Smooth muscle cell (in vitro differentiated cells): ENCODE measurements around the gene MANSC4. TPM values are rescaled to one million over a fixed set of nuclear protein-coding genes. Genes with fewer than 3 reads are reported as not detected.

Experiments
- DNase-seq: peaks from one replicate; lab custom pipeline; 2025; ENCODE audit not compliant: unreplicated experiment; lab: John Stamatoyannopoulos, UW
- H2AFZ ChIP-seq: fragments of 200-600 bp; sonication (generic); 2 replicates; pipeline ENCODE4 v1.6.0; 2016; ENCODE audit warnings: antibody characterized with exemption, low read depth, mild to moderate bottlenecking
- H3F3A ChIP-seq: fragments of 200-600 bp; sonication (generic); 2 replicates; pipeline ENCODE4 v1.6.0; 2017; ENCODE audit warnings: antibody characterized with exemption, low read depth
- H3K27ac ChIP-seq: fragments of 200-600 bp; sonication (generic); 2 replicates; pipeline ENCODE4 v1.5.1; 2016; ENCODE audit warnings: low read depth, mild to moderate bottlenecking
- H3K27me3 ChIP-seq: fragments of 200-600 bp; sonication (generic); 2 replicates; pipeline ENCODE4 v1.6.1; 2016; ENCODE audit warnings: low read depth, mild to moderate bottlenecking
- H3K36me3 ChIP-seq: fragments of 200-600 bp; sonication (generic); 2 replicates; pipeline ENCODE4 v1.5.1; 2016; ENCODE audit warnings: low read depth
- H3K4me1 ChIP-seq: fragments of 200-600 bp; sonication (generic); 2 replicates; pipeline ENCODE4 v1.5.1; 2016; ENCODE audit warnings: low read depth
- H3K4me2 ChIP-seq: fragments of 200-600 bp; sonication (generic); 2 replicates; pipeline ENCODE4 v1.6.0; 2016; ENCODE audit warnings: mild to moderate bottlenecking
- H3K4me3 ChIP-seq: fragments of 200-600 bp; sonication (generic); 2 replicates; pipeline ENCODE4 v1.5.1; 2016; ENCODE audit warnings: mild to moderate bottlenecking
- H3K79me2 ChIP-seq: fragments of 200-600 bp; sonication (generic); 2 replicates; pipeline ENCODE4 v1.6.0; 2016; ENCODE audit warnings: low read depth, mild to moderate bottlenecking
- H3K9ac ChIP-seq: fragments of 200-600 bp; sonication (generic); 2 replicates; pipeline ENCODE4 v1.6.0; 2016; ENCODE audit warnings: low read depth
- H3K9me3 ChIP-seq: fragments of 200-600 bp; sonication (generic); replicated peaks from 2 replicates; pipeline ENCODE4 v1.5.1; 2016; ENCODE audit warnings: low read depth
- H4K20me1 ChIP-seq: fragments of 200-600 bp; sonication (generic); 2 replicates; pipeline ENCODE4 v1.6.0; 2016; ENCODE audit warnings: low read depth
- CTCF ChIP-seq: fragments of 200-600 bp; sonication (generic); IDR thresholded peaks from 2 replicates; pipeline ENCODE4 v1.5.1; 2017; ENCODE audit warnings: borderline replicate concordance, mild to moderate bottlenecking, antibody characterized with exemption; ENCODE audit not compliant: insufficient read depth, poor library complexity, severe bottlenecking
- WGBS: methylation state at CpG from one replicate; pipeline ENCODE4 v1.1.7; 2016; ENCODE audit warnings: low lambda C conversion rate; 5-methylcytosine and 5-hydroxymethylcytosine counted together
- polyA plus RNA-seq: library from polyadenylated mRNA; unstranded; fragments of >200 nt; fragmentation: Nextera tagmentation; extraction: Ambion mirVana; gene quantifications from 2 replicates; pipeline ENCODE4 v1.2.1, GENCODE V29; 2016
- total RNA-seq: library from RNA; depleted of rRNA; stranded (reverse); fragments of >200 nt; gene quantifications from 2 replicates; pipeline ENCODE4 v1.2.3, GENCODE V29; 2014

The MANSC4 gene
- total and polyA plus RNA-seq, 2 experiments from 2014 or later: 0.47 to 2.9 TPM

DNA sequence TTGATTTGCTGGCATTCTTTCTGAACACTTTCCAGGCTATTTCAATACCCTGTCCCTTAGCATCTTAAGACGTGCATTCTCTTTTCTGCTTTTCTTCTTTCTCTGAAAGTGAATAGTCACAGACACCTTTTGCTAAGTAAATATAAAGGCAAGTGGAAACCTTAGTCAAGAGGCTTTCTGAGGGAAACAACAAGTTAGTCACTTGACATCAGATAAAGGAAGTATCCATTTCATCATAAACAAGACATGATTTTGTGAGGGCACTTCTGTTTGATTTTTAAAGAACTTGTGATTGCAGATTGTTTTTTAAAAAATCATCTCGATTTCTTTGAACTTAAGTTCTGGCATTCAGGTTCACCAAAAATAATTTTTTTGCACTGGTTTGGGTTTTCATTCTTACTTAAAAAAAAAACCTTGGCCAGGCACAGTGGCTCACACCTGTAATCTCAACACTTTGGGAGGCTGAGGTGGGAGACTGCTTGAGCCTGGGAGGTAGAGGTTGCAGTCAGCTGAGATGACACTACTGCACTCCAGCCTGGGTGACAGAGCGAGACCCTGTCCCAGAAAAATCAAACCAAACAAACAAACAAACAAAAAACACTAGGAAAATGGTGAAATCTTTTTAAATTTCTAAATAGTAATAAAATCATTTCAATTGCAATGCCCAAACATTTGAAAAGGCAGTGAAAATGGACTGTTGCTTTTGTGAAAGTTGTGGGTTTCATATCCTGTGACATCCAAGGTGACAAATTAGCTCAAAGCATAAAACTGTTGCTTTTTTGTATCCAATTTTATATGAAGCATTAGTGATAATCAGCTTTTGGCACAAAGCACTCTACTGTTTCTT is 8.3 kb downstream of the MANSC4 start:
- no peaks in the 10 kb centered on the region for H3K36me3 ChIP-seq
- no peak for DNase-seq
- TF ChIP-seq CTCF: no peak
- H3K9ac ChIP-seq: peak overlapping the region; percentile 16
- no peaks in the 10 kb centered on the region for H3K79me2 ChIP-seq
- peaks cover 4% of the 10 kb centered on the region for H3F3A ChIP-seq
- peak overlapping the region; percentile 82 for H3K27ac ChIP-seq
- no peaks in the 10 kb centered on the region for H3K27me3 ChIP-seq
- peak overlapping the region; percentile 62 for H3K4me2 ChIP-seq
- no peak overlapping the region for H2AFZ ChIP-seq
- H4K20me1 ChIP-seq: no peaks in the 10 kb centered on the region
- H3K4me1 ChIP-seq: peaks cover 5% of the 10 kb centered on the region
- no peak overlapping the region for H3K4me3 ChIP-seq
- 84% methylated on average over 3 of the region's 3 CpGs for WGBS
- no peaks in the 10 kb centered on the region for H3K9me3 ChIP-seq

DNA sequence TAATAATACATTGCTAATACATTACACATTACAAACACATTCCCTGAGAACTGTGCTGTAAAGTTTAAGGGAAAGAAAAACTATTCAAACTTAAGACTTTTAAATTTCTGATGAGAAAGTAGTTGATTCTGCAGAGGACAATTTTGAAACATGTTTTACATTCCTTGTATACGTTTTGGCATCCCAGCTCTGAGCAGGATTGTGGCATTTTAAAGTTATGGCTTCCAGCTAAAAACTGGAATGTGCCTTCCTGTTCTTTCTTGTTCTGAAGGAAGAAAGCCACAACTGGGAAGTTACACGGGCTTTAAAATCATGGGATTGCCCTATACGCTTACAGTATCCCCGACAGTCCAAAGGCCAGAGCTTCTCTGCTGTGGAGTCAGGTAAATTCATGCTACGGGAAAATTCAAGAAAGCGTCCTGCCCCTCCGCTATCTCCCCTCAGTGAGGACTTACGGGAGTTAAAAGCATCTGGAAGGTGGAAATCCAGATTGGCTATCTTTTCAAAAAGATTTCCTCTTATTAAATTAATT is 10.8 kb downstream of the MANSC4 start:
- Histone ChIP-seq H3K4me2 (peak overlapping the region; percentile 26), H3K36me3 (no peaks in the 10 kb centered on the region), H3K4me1 (peaks cover 5% of the 10 kb centered on the region), H3K79me2 (no peaks in the 10 kb centered on the region), H3K27me3 (no peaks in the 10 kb centered on the region), H3K27ac (peak overlapping the region; percentile 28), H2AFZ (no peak overlapping the region), H4K20me1 (no peaks in the 10 kb centered on the region), H3K9ac (no peak overlapping the region), H3K9me3 (no peaks in the 10 kb centered on the region), H3K4me3 (no peak overlapping the region), H3F3A (peaks cover 4% of the 10 kb centered on the region)
- 70% methylated on average over 8 of the region's 8 CpGs for WGBS
- no peak for TF ChIP-seq CTCF
- DNase-seq: no peak

GRCh38 chr12:27766587-27766986 is 13.4 kb downstream of the MANSC4 start:
- H3K4me3 ChIP-seq: no peak overlapping the region
- 97% methylated on average over 3 of the region's 3 CpGs for WGBS
- H3F3A ChIP-seq: peaks cover 4% of the 10 kb centered on the region
- H2AFZ ChIP-seq: no peak overlapping the region
- no peaks in the 10 kb centered on the region for H3K27me3 ChIP-seq
- H3K4me1 ChIP-seq: no peaks in the 10 kb centered on the region
- H3K27ac ChIP-seq: no peak overlapping the region
- no peak for DNase-seq
- H3K4me2 ChIP-seq: no peak overlapping the region
- H3K36me3 ChIP-seq: no peaks in the 10 kb centered on the region
- H4K20me1 ChIP-seq: no peaks in the 10 kb centered on the region
- H3K9ac ChIP-seq: no peak overlapping the region
- TF ChIP-seq CTCF: no peak
- H3K79me2 ChIP-seq: no peaks in the 10 kb centered on the region
- H3K9me3 ChIP-seq: no peaks in the 10 kb centered on the region
